PC-3 (cell line): ENCODE data around the gene CDHR1. TPM values are rescaled to one million over a fixed set of nuclear protein-coding genes. Genes with fewer than 3 reads are reported as not detected.

Experiments used
- ATAC-seq: fragments of 200-7000 bp; cut with Tn5 transposase; 2 replicates; pipeline ENCODE4 v1.9.1; 2020; ENCODE audit warnings: mild to moderate bottlenecking, moderate library complexity
- BruUV-seq: library from RNA; stranded (reverse); fragments of 400-500 nt; replicated peaks from 2 replicates; lab custom pipeline; 2021; lab: Mats Ljungman, UMichigan
- CTCF ChIA-PET: fragments of 300-600 bp; sonication (Branson Sonifier 250); formaldehyde crosslinking; loops from one replicate; lab custom pipeline; 2022; ENCODE audit warnings: antibody characterized with exemption; lab: Charles Lee
- POLR2A ChIA-PET: fragments of 300-600 bp; sonication (Branson Sonifier 250); formaldehyde crosslinking; loops from one replicate; lab custom pipeline; 2022; ENCODE audit warnings: antibody characterized with exemption; ENCODE audit not compliant: unreplicated experiment; lab: Charles Lee
- DNase-seq: peaks from one replicate; pipeline ENCODE4 v3.0.0-alpha.2; 2015
- H2AFZ ChIP-seq: fragments of 300-600 bp; sonication (generic); 2 replicates; pipeline ENCODE4 v1.6.0; 2016; ENCODE audit warnings: antibody characterized with exemption, low read length
- H3F3A ChIP-seq: fragments of 300-600 bp; sonication (generic); one replicate; pipeline ENCODE4 v1.6.0; 2017; ENCODE audit warnings: antibody characterized with exemption, low read length, control low read depth, mild to moderate bottlenecking; ENCODE audit not compliant: unreplicated experiment
- H3K27ac ChIP-seq: fragments of 300-600 bp; sonication (generic); 2 replicates; pipeline ENCODE4 v1.5.1; 2016; ENCODE audit warnings: mild to moderate bottlenecking, low read length
- H3K27me3 ChIP-seq: fragments of 300-600 bp; sonication (generic); 2 replicates; pipeline ENCODE4 v1.6.1; 2016; ENCODE audit warnings: low read length, mixed read lengths
- H3K36me3 ChIP-seq: fragments of 300-600 bp; sonication (generic); 2 replicates; pipeline ENCODE4 v1.6.1; 2016; ENCODE audit warnings: low read depth, mixed run types, low read length, mixed read lengths
- H3K4me1 ChIP-seq: fragments of 300-600 bp; sonication (generic); 2 replicates; pipeline ENCODE4 v1.5.1; 2016; ENCODE audit warnings: low read length; ENCODE audit not compliant: insufficient read depth
- H3K4me2 ChIP-seq: fragments of 300-600 bp; sonication (generic); 2 replicates; pipeline ENCODE4 v1.6.0; 2016; ENCODE audit warnings: low read length
- H3K4me3 ChIP-seq: fragments of 300-600 bp; sonication (generic); 2 replicates; pipeline ENCODE4 v1.5.1; 2016; ENCODE audit warnings: mild to moderate bottlenecking, low read length, mixed read lengths
- H3K79me2 ChIP-seq: fragments of 300-600 bp; sonication (generic); 2 replicates; pipeline ENCODE4 v1.6.1; 2017; ENCODE audit warnings: low read length, mixed read lengths
- H3K9ac ChIP-seq: fragments of 300-600 bp; sonication (generic); 2 replicates; pipeline ENCODE4 v1.6.0; 2016; ENCODE audit warnings: mild to moderate bottlenecking, low read length
- H3K9me2 ChIP-seq: fragments of 300-600 bp; sonication (generic); replicated peaks from 2 replicates; pipeline ENCODE4 v1.6.1; 2016; ENCODE audit warnings: mixed run types, low read length, mixed read lengths
- H3K9me3 ChIP-seq: fragments of 300-600 bp; sonication (generic); 2 replicates; pipeline ENCODE4 v1.6.1; 2016; ENCODE audit warnings: low read length, mixed read lengths
- H4K20me1 ChIP-seq: fragments of 300-600 bp; sonication (generic); 2 replicates; pipeline ENCODE4 v1.6.1; 2016; ENCODE audit warnings: low read length, mixed read lengths
- CTCF ChIP-seq: fragments of 300-600 bp; sonication (generic); conservative IDR thresholded peaks from 2 replicates; pipeline ENCODE4 v1.5.1; 2017; ENCODE audit warnings: antibody characterized with exemption, low read depth, mild to moderate bottlenecking, low read length
- EZH2 ChIP-seq: fragments of 300-600 bp; sonication (generic); IDR thresholded peaks from one replicate; pipeline ENCODE4 v1.6.1; 2017; ENCODE audit warnings: antibody characterized with exemption, mild to moderate bottlenecking, low read length; ENCODE audit not compliant: unreplicated experiment
- EZH2phosphoT487 ChIP-seq: fragments of 300-600 bp; sonication (generic); IDR thresholded peaks from 2 replicates; pipeline ENCODE4 v1.6.1; 2018; ENCODE audit warnings: mild to moderate bottlenecking, antibody characterized with exemption, low read length, borderline replicate concordance
- intact Hi-C: fragments of 100-400 bp; cut with micrococcal nuclease; formaldehyde crosslinking; loops from 2 replicates; pipeline ENCODE4 v1.9.0; 2023
- total RNA-seq: library from RNA; depleted of rRNA; stranded (reverse); fragments of >200 nt; gene quantifications from 2 replicates; pipeline ENCODE4 v1.2.3, GENCODE V29; 2014

CDHR1 gene
- total RNA-seq, 1 experiment from 2014 or later, result not detected

- Histone ChIP-seq H4K20me1 (no peaks in the 10 kb centered on the region), H3K27me3 (peaks cover 15% of the 10 kb centered on the region), H3K79me2 (no peaks in the 10 kb centered on the region), H3K9me2 (no peaks in the 10 kb centered on the region), H2AFZ (no peak overlapping the region), H3K4me1 (no peaks in the 10 kb centered on the region), H3K4me3 (no peak overlapping the region), H3F3A (no peaks in the 10 kb centered on the region), H3K36me3 (no peaks in the 10 kb centered on the region), H3K9ac (no peak overlapping the region), H3K4me2 (no peak overlapping the region), H3K9me3 (no peaks in the 10 kb centered on the region), H3K27ac (no peak overlapping the region)
- BruUV-seq, result no TSS peak
- no peak for TF ChIP-seq EZH2
- TF ChIP-seq CTCF, result no peak
- TF ChIP-seq EZH2phosphoT487, result no peak
- ATAC-seq (no peak), DNase-seq (no peak)
- intact Hi-C loops, result no loop called here
- POLR2A ChIA-PET, result no interaction called here
- CTCF ChIA-PET, result no interaction called here
Measured at GRCh38 chr10:84213076-84213475, 18.7 kb downstream of the CDHR1 start.

DNA sequence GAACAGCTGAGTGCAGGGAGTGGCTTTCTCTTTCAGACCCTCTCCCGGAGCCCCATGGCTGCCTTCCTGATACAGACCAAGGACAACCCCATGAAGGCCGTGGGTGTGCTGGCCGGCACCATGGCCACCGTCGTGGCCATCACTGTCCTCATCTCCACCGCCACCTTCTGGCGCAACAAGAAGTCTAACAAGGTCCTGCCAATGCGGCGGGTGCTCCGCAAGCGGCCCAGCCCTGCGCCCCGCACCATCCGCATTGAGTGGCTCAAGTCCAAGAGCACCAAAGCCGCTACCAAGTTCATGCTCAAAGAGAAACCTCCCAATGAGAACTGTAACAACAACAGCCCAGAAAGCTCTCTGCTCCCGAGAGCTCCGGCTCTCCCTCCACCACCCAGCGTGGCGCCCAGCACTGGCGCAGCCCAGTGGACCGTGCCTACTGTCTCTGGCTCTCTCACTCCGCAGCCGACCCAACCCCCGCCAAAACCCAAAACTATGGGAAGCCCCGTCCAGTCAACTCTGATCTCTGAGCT lies 19.8 kb downstream of the CDHR1 start:
- H3K4me3 ChIP-seq, result no peak overlapping the region
- no peak overlapping the region for H3K4me2 ChIP-seq
- no peaks in the 10 kb centered on the region for H3K36me3 ChIP-seq
- no peak overlapping the region for H3K9ac ChIP-seq
- ChIA-PET POLR2A (no interaction called here), CTCF (no interaction called here)
- H3F3A ChIP-seq, result no peaks in the 10 kb centered on the region
- intact Hi-C loops, result no loop called here
- no peaks in the 10 kb centered on the region for H3K9me2 ChIP-seq
- no peaks in the 10 kb centered on the region for H3K4me1 ChIP-seq
- no peak for DNase-seq
- no peaks in the 10 kb centered on the region for H4K20me1 ChIP-seq
- BruUV-seq, result no TSS peak
- TF ChIP-seq EZH2phosphoT487, result no peak
- no peak for TF ChIP-seq CTCF
- TF ChIP-seq EZH2, result no peak
- H3K79me2 ChIP-seq, result no peaks in the 10 kb centered on the region
- H3K9me3 ChIP-seq, result no peaks in the 10 kb centered on the region
- no peak overlapping the region for H2AFZ ChIP-seq
- peaks cover 12% of the 10 kb centered on the region for H3K27me3 ChIP-seq
- H3K27ac ChIP-seq, result no peak overlapping the region
- ATAC-seq, result no peak

DNA sequence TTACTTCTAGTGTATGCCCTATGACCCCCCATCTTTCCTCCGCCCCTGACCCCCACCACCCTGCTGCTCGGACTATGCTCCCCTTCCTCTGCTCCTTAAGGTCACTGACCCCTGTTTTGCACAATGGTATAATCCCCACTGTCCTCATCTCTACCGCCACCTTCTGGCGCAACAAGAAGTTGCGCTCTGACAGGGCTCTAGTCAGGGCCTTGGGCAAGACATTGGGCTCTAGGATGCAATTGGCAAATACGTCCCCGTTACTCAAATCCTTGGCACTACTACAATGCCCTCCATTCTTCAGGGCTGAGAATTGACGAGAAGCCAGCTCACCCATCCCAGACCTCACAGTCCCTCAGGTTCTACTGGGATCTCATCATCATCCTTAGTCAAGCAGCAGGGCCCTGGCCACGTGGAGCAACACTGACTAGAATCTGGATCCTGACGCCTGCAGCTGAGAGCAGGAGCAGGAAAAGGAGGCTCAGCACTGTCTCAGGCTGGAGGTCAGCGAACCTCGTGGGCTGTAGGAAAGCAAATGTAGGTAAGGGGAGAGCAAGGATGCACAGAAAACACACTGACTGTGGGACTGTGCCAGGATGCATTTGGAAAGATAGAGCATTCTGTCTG lies 20.4 kb downstream of the CDHR1 start:
- TF ChIP-seq CTCF (peak; percentile 46), EZH2 (no peak)
- H2AFZ ChIP-seq, result no peak overlapping the region
- DNase-seq (peak; percentile 14), ATAC-seq (no peak)
- H3K4me1 ChIP-seq, result no peaks in the 10 kb centered on the region
- no peaks in the 10 kb centered on the region for H3K9me2 ChIP-seq
- H3K27me3 ChIP-seq, result peaks cover 12% of the 10 kb centered on the region
- intact Hi-C loops, result no loop called here
- no peak overlapping the region for H3K4me2 ChIP-seq
- no peak overlapping the region for H3K4me3 ChIP-seq
- H3K9ac ChIP-seq, result no peak overlapping the region
- no peaks in the 10 kb centered on the region for H3K79me2 ChIP-seq
- no peaks in the 10 kb centered on the region for H3K9me3 ChIP-seq
- ChIA-PET CTCF (no interaction called here), POLR2A (no interaction called here)
- no TSS peak for BruUV-seq
- H3K36me3 ChIP-seq, result no peaks in the 10 kb centered on the region
- no peaks in the 10 kb centered on the region for H3F3A ChIP-seq
- no peaks in the 10 kb centered on the region for H4K20me1 ChIP-seq
- no peak overlapping the region for H3K27ac ChIP-seq
